GM23248 (cell line): ENCODE measurements around the gene SAP30BP. TPM values are rescaled to one million over a fixed set of nuclear protein-coding genes. Genes with fewer than 3 reads are reported as not detected.

Source experiments
- DNase-seq: peaks from one replicate; pipeline ENCODE4 v3.0.0-alpha.2; 2015
- H2AFZ ChIP-seq: fragments of 200-600 bp; sonication (generic); 2 replicates; pipeline ENCODE4 v1.6.1; 2016; ENCODE audit warnings: antibody characterized with exemption
- H3F3A ChIP-seq: fragments of 200-600 bp; sonication (generic); 2 replicates; pipeline ENCODE4 v1.6.1; 2016; ENCODE audit warnings: mild to moderate bottlenecking, antibody characterized with exemption, mixed run types; ENCODE audit not compliant: insufficient read depth
- H3K27ac ChIP-seq: fragments of 200-600 bp; sonication (generic); 2 replicates; pipeline ENCODE4 v1.5.1; 2016; ENCODE audit warnings: mild to moderate bottlenecking
- H3K27me3 ChIP-seq: fragments of 200-600 bp; sonication (generic); replicated peaks from 2 replicates; pipeline ENCODE4 v1.6.1; 2016; ENCODE audit warnings: mild to moderate bottlenecking; ENCODE audit not compliant: insufficient read depth
- H3K36me3 ChIP-seq: fragments of 200-600 bp; sonication (generic); 2 replicates; pipeline ENCODE4 v1.6.1; 2016; ENCODE audit warnings: low read depth, mild to moderate bottlenecking
- H3K4me1 ChIP-seq: fragments of 200-600 bp; sonication (generic); 2 replicates; pipeline ENCODE4 v1.6.1; 2016; ENCODE audit warnings: mild to moderate bottlenecking; ENCODE audit not compliant: insufficient read depth
- H3K4me2 ChIP-seq: fragments of 200-600 bp; sonication (generic); one replicate; pipeline ENCODE4 v1.6.1; 2016; ENCODE audit warnings: mild to moderate bottlenecking; ENCODE audit not compliant: unreplicated experiment
- H3K4me3 ChIP-seq: fragments of 200-600 bp; sonication (generic); 2 replicates; pipeline ENCODE4 v1.5.1; 2016; ENCODE audit warnings: mild to moderate bottlenecking
- H3K79me2 ChIP-seq: fragments of 200-600 bp; sonication (generic); 2 replicates; pipeline ENCODE4 v1.6.1; 2016; ENCODE audit warnings: mild to moderate bottlenecking; ENCODE audit not compliant: insufficient read depth
- H3K9ac ChIP-seq: fragments of 200-600 bp; sonication (generic); 2 replicates; pipeline ENCODE4 v1.6.1; 2016; ENCODE audit warnings: mild to moderate bottlenecking
- H3K9me2 ChIP-seq: fragments of 200-600 bp; sonication (generic); 2 replicates; pipeline ENCODE4 v1.6.1; 2016; ENCODE audit warnings: mixed run types, mild to moderate bottlenecking, moderate library complexity; ENCODE audit not compliant: insufficient read depth
- H3K9me3 ChIP-seq: fragments of 200-600 bp; sonication (generic); one replicate; pipeline ENCODE4 v1.6.1; 2017; ENCODE audit warnings: low read depth
- H4K20me1 ChIP-seq: fragments of 200-600 bp; sonication (generic); 2 replicates; pipeline ENCODE4 v1.6.0; 2016; ENCODE audit not compliant: insufficient read depth
- EZH2 ChIP-seq: fragments of 200-600 bp; sonication (generic); IDR thresholded peaks from 2 replicates; pipeline ENCODE4 v1.6.1; 2018; ENCODE audit warnings: antibody characterized with exemption, mild to moderate bottlenecking; ENCODE audit not compliant: insufficient read depth, poor library complexity, severe bottlenecking
- EZH2phosphoT487 ChIP-seq: fragments of 200-600 bp; sonication (generic); IDR thresholded peaks from 2 replicates; pipeline ENCODE4 v1.6.1; 2018; ENCODE audit warnings: antibody characterized with exemption, moderate library complexity, mild to moderate bottlenecking, low read depth; ENCODE audit not compliant: insufficient read depth
- WGBS, 2 experiments: methylation state at CpG; one replicate each; pipeline ENCODE4 v1.1.6; 2015 to 2017; ENCODE audit warnings: low lambda C conversion rate in 2 of 2, low coverage in 1 of 2; ENCODE audit errors: missing lambda C conversion rate in 2 of 2; 5-methylcytosine and 5-hydroxymethylcytosine counted together
- in situ Hi-C: fragments of 300-500 bp; cut with MboI; formaldehyde crosslinking; loops from 2 replicates; pipeline ENCODE4 v1.15.0; 2020
- polyA plus RNA-seq: library from polyadenylated mRNA; unstranded; fragments of >200 nt; fragmentation: Nextera tagmentation; extraction: Ambion mirVana; gene quantifications from 2 replicates; pipeline ENCODE4 v1.2.1, GENCODE V29; 2016
- total RNA-seq: library from RNA; depleted of rRNA; stranded (reverse); fragments of >200 nt; shearing (Covaris generic); gene quantifications from 2 replicates; pipeline ENCODE4 v1.2.3, GENCODE V29; 2014

The SAP30BP gene
- total and polyA plus RNA-seq, 2 experiments from 2014 or later, result 60.8 to 93.1 TPM

- Histone ChIP-seq H4K20me1 (no peaks in the 10 kb centered on the region), H3K4me1 (peaks cover 48% of the 10 kb centered on the region), H3K36me3 (peaks cover 12% of the 10 kb centered on the region), H3K4me2 (peak overlapping the region; percentile 1), H3K27ac (peak overlapping the region; percentile 74), H3K4me3 (no peak overlapping the region), H3K9ac (peak overlapping the region; percentile 26; the same call in 1 of the 2 replicates), H3K27me3 (no peaks in the 10 kb centered on the region), H3K79me2 (peaks cover 66% of the 10 kb centered on the region), H3K9me3 (no peaks in the 10 kb centered on the region), H3K9me2 (no peaks in the 10 kb centered on the region), H2AFZ (no peak overlapping the region), H3F3A (peaks cover 47% of the 10 kb centered on the region)
- in situ Hi-C loops, result no loop called here
- no peak for TF ChIP-seq EZH2phosphoT487
- TF ChIP-seq EZH2, result no peak
- peak; percentile 50 for DNase-seq
- 26 to 30% methylated on average over 11 of the region's 11 CpGs for WGBS, 2 experiments
These were observed 12.6 kb downstream of the SAP30BP start for GRCh38 chr17:75679706-75680211.

- H3K4me3 ChIP-seq, result no peak overlapping the region
- H3K27ac ChIP-seq, result peak overlapping the region; percentile 74
These were observed 13.3 kb downstream of the SAP30BP start for GRCh38 chr17:75680431-75680830.

GRCh38 chr17:75681289-75681688 lies 14.2 kb downstream of the SAP30BP start:
- Histone ChIP-seq H3K4me3 (no peak overlapping the region), H3K27me3 (no peaks in the 10 kb centered on the region), H3K9ac (peak overlapping the region; percentile 43), H3K9me3 (no peaks in the 10 kb centered on the region), H3K4me1 (peaks cover 59% of the 10 kb centered on the region), H3K36me3 (peaks cover 3% of the 10 kb centered on the region; the same call in 1 of the 2 replicates), H4K20me1 (no peaks in the 10 kb centered on the region), H3K27ac (peak overlapping the region; percentile 74), H3F3A (peaks cover 58% of the 10 kb centered on the region), H3K9me2 (no peaks in the 10 kb centered on the region), H3K79me2 (peaks cover 60% of the 10 kb centered on the region), H3K4me2 (peak overlapping the region; percentile 20), H2AFZ (no peak overlapping the region)
- 0% methylated on average over 3 of the region's 3 CpGs for WGBS, 2 experiments
- in situ Hi-C loops, result no loop called here
- no peak for TF ChIP-seq EZH2
- TF ChIP-seq EZH2phosphoT487, result no peak
- peak; percentile 80 for DNase-seq

More at GRCh38 chr17:75680431-75680830, 13.3 kb downstream of the SAP30BP start:
- H2AFZ ChIP-seq, result no peak overlapping the region
- WGBS, 2 experiments, result 81 to 88% methylated on average over 10 of the region's 10 CpGs
- peak overlapping the region; percentile 43 for H3K9ac ChIP-seq
- H3K4me2 ChIP-seq, result no peak overlapping the region
- no peaks in the 10 kb centered on the region for H4K20me1 ChIP-seq
- TF ChIP-seq EZH2, result no peak
- no peak for TF ChIP-seq EZH2phosphoT487
- H3K9me2 ChIP-seq, result no peaks in the 10 kb centered on the region
- no peak for DNase-seq
- H3K36me3 ChIP-seq, result peaks cover 9% of the 10 kb centered on the region
- peaks cover 53% of the 10 kb centered on the region for H3F3A ChIP-seq
- peaks cover 51% of the 10 kb centered on the region for H3K4me1 ChIP-seq
- no peaks in the 10 kb centered on the region for H3K27me3 ChIP-seq
- in situ Hi-C loops, result no loop called here
- no peaks in the 10 kb centered on the region for H3K9me3 ChIP-seq
- peaks cover 62% of the 10 kb centered on the region for H3K79me2 ChIP-seq

GRCh38 chr17:75683583-75683982 lies 16.4 kb downstream of the SAP30BP start:
- TF ChIP-seq EZH2phosphoT487 (no peak), EZH2 (no peak)
- Histone ChIP-seq H2AFZ (no peak overlapping the region), H3K9ac (peak overlapping the region; percentile 45), H3K27me3 (no peaks in the 10 kb centered on the region), H3K27ac (peak overlapping the region; percentile 88), H4K20me1 (no peaks in the 10 kb centered on the region), H3K4me2 (peak overlapping the region; percentile 72), H3F3A (peaks cover 69% of the 10 kb centered on the region), H3K4me3 (no peak overlapping the region), H3K9me3 (no peaks in the 10 kb centered on the region), H3K79me2 (peaks cover 60% of the 10 kb centered on the region), H3K4me1 (peaks cover 79% of the 10 kb centered on the region), H3K9me2 (no peaks in the 10 kb centered on the region), H3K36me3 (no peaks in the 10 kb centered on the region)
- 28% methylated on average over 4 of the region's 4 CpGs for WGBS, 2 experiments
- peak; percentile 96 for DNase-seq
- in situ Hi-C loops, result no loop called here

- Histone ChIP-seq H3K9me2 (no peaks in the 10 kb centered on the region), H3F3A (peaks cover 71% of the 10 kb centered on the region), H3K27ac (peak overlapping the region; percentile 88), H3K79me2 (peaks cover 61% of the 10 kb centered on the region), H3K4me1 (peaks cover 85% of the 10 kb centered on the region), H3K27me3 (no peaks in the 10 kb centered on the region), H2AFZ (no peak overlapping the region), H3K9me3 (no peaks in the 10 kb centered on the region), H3K36me3 (no peaks in the 10 kb centered on the region), H3K9ac (peak overlapping the region; percentile 65; the same call in 1 of the 2 replicates), H4K20me1 (no peaks in the 10 kb centered on the region), H3K4me2 (peak overlapping the region; percentile 72), H3K4me3 (no peak overlapping the region)
- in situ Hi-C loops, result no loop called here
- 92 to 94% methylated on average over 5 of the region's 5 CpGs for WGBS, 2 experiments
- TF ChIP-seq EZH2 (no peak), EZH2phosphoT487 (no peak)
- peak; percentile 55 for DNase-seq
These were observed 17.1 kb downstream of the SAP30BP start for GRCh38 chr17:75684249-75684648.
